A673 (cell line): ENCODE data around the gene SPAG16. TPM values are rescaled to one million over a fixed set of nuclear protein-coding genes. Genes with fewer than 3 reads are reported as not detected.

Source experiments
- BruUV-seq: library from RNA; stranded (reverse); fragments of 400-500 nt; replicated peaks from 2 replicates; lab custom pipeline; 2021; lab: Mats Ljungman, UMichigan
- CTCF ChIA-PET: fragments of 300-600 bp; sonication (Branson Sonifier 250); formaldehyde crosslinking; loops from one replicate; lab custom pipeline; 2022; ENCODE audit warnings: antibody characterized with exemption; lab: Charles Lee
- POLR2A ChIA-PET: fragments of 300-600 bp; sonication (Branson Sonifier 250); formaldehyde crosslinking; loops from one replicate; lab custom pipeline; 2022; ENCODE audit warnings: antibody characterized with exemption; ENCODE audit not compliant: low non-redundant PET; lab: Charles Lee
- DNase-seq: peaks from one replicate; pipeline ENCODE4 v3.0.0-alpha.2; 2015; ENCODE audit warnings: low spot score
- H3K27ac ChIP-seq: fragments of 200-600 bp; sonication (generic); 2 replicates; pipeline ENCODE4 v1.5.1; 2016; ENCODE audit warnings: mixed run types, low read depth, mild to moderate bottlenecking, mixed read lengths, antibody characterized with exemption, low read length; ENCODE audit not compliant: poor library complexity, severe bottlenecking
- H3K27me3 ChIP-seq: fragments of 200-600 bp; sonication (generic); replicated peaks from 2 replicates; pipeline ENCODE4 v1.6.1; 2017; ENCODE audit warnings: mixed run types, low read depth, mild to moderate bottlenecking, mixed read lengths, antibody characterized with exemption, low read length; ENCODE audit not compliant: insufficient read depth, poor library complexity
- H3K36me3 ChIP-seq: fragments of 200-600 bp; sonication (generic); 2 replicates; pipeline ENCODE4 v1.6.1; 2016; ENCODE audit warnings: mixed run types, mild to moderate bottlenecking, mixed read lengths, antibody characterized with exemption, low read length; ENCODE audit not compliant: insufficient read depth, poor library complexity, severe bottlenecking
- H3K4me1 ChIP-seq: fragments of 200-600 bp; sonication (generic); 2 replicates; pipeline ENCODE4 v1.6.1; 2017; ENCODE audit warnings: mixed run types, mild to moderate bottlenecking, mixed read lengths, antibody characterized with exemption, low read length; ENCODE audit not compliant: insufficient read depth, poor library complexity, severe bottlenecking
- H3K4me3 ChIP-seq: fragments of 200-600 bp; sonication (generic); 2 replicates; pipeline ENCODE4 v1.5.1; 2016; ENCODE audit warnings: low read depth, mixed run types, mild to moderate bottlenecking, mixed read lengths, low read length; ENCODE audit not compliant: poor library complexity, severe bottlenecking
- H3K9me3 ChIP-seq: fragments of 200-600 bp; sonication (generic); 2 replicates; pipeline ENCODE4 v1.6.1; 2016; ENCODE audit warnings: mixed run types, low read depth, mild to moderate bottlenecking, mixed read lengths, antibody characterized with exemption, low read length; ENCODE audit not compliant: poor library complexity, severe bottlenecking
- EZH2 ChIP-seq: fragments of 200-600 bp; sonication (generic); IDR thresholded peaks from 2 replicates; pipeline ENCODE4 v1.6.1; 2017; ENCODE audit warnings: borderline replicate concordance, low read depth, mild to moderate bottlenecking, mixed read lengths, antibody characterized with exemption, low read length; ENCODE audit not compliant: poor library complexity, severe bottlenecking
- intact Hi-C: fragments of 100-400 bp; cut with micrococcal nuclease; formaldehyde crosslinking; loops from one replicate; pipeline ENCODE4 v1.10.0; 2022; ENCODE audit not compliant: unreplicated experiment
- total RNA-seq: library from RNA; stranded (reverse); gene quantifications from 2 replicates; pipeline ENCODE4 v1.2.3, GENCODE V29; 2021
- TF ChIP-seq, protein P1 (sequence below): fragments of 300-800, 200-600 bp; sonication (generic); conservative IDR thresholded peaks from 2 replicates; pipeline ENCODE4 v1.5.1; 2017; ENCODE audit warnings: low read depth, mild to moderate bottlenecking, antibody characterized with exemption, low read length, moderate library complexity, mixed read lengths

The SPAG16 gene
- total RNA-seq, 1 experiment from 2014 or later, result 13.1 TPM

DNA sequence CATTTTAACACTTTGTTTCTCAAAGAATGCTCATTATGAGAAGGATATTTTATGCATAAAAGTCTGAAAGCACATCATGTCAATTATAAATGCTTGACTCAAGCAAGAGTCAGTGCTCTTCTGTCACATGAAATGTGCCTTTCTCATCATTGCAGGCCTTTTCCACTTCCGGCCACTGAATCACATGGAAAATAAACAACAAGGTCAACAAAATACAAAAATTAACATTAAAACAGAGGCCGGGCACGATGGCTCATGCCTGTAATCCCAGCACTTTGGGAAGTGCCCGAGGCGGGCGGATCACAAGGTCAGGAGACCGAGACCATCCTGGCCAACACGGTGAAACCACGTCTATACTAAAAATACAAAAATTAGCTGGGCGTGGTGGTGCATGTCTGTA is 480.6 kb downstream of the SPAG16 start:
- TF ChIP-seq EZH2, result no peak
- TF ChIP-seq, protein P1, sequence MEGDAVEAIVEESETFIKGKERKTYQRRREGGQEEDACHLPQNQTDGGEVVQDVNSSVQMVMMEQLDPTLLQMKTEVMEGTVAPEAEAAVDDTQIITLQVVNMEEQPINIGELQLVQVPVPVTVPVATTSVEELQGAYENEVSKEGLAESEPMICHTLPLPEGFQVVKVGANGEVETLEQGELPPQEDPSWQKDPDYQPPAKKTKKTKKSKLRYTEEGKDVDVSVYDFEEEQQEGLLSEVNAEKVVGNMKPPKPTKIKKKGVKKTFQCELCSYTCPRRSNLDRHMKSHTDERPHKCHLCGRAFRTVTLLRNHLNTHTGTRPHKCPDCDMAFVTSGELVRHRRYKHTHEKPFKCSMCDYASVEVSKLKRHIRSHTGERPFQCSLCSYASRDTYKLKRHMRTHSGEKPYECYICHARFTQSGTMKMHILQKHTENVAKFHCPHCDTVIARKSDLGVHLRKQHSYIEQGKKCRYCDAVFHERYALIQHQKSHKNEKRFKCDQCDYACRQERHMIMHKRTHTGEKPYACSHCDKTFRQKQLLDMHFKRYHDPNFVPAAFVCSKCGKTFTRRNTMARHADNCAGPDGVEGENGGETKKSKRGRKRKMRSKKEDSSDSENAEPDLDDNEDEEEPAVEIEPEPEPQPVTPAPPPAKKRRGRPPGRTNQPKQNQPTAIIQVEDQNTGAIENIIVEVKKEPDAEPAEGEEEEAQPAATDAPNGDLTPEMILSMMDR, result no peak
- POLR2A ChIA-PET, result no interaction called here
- H3K4me1 ChIP-seq, result no peaks in the 10 kb centered on the region
- intact Hi-C loops, result no loop called here
- H3K27ac ChIP-seq, result no peak overlapping the region
- H3K4me3 ChIP-seq, result no peak overlapping the region
- CTCF ChIA-PET, result no interaction called here
- no peaks in the 10 kb centered on the region for H3K27me3 ChIP-seq
- H3K36me3 ChIP-seq, result no peaks in the 10 kb centered on the region
- H3K9me3 ChIP-seq, result no peaks in the 10 kb centered on the region
- DNase-seq, result no peak
- BruUV-seq, result no TSS peak

DNA sequence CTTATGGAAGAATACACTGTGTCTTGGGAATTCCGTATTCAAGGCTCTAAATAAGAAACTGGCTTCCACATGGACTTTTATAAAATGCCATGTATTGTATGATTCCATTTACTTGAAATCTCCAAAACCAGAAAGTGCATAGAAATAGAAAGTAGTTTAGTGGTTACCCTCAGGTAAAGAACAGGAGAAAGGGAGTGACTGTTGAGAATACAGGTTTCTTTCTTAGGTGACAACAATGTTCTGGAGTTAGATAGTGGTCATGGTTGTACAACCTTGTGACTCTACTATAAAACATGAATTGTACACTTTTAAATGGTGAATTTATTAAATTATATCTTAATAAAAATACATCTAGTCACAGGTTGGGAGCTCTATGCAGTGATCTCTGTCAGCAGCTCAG is 481.8 kb downstream of the SPAG16 start:
- DNase-seq, result no peak
- Histone ChIP-seq H3K9me3 (no peaks in the 10 kb centered on the region), H3K4me1 (no peaks in the 10 kb centered on the region), H3K27ac (no peak overlapping the region), H3K4me3 (no peak overlapping the region), H3K27me3 (no peaks in the 10 kb centered on the region), H3K36me3 (no peaks in the 10 kb centered on the region)
- POLR2A ChIA-PET, result no interaction called here
- CTCF ChIA-PET, result no interaction called here
- no peak for TF ChIP-seq EZH2
- TF ChIP-seq, protein P1, result no peak
- intact Hi-C loops, result no loop called here
- no TSS peak for BruUV-seq

DNA sequence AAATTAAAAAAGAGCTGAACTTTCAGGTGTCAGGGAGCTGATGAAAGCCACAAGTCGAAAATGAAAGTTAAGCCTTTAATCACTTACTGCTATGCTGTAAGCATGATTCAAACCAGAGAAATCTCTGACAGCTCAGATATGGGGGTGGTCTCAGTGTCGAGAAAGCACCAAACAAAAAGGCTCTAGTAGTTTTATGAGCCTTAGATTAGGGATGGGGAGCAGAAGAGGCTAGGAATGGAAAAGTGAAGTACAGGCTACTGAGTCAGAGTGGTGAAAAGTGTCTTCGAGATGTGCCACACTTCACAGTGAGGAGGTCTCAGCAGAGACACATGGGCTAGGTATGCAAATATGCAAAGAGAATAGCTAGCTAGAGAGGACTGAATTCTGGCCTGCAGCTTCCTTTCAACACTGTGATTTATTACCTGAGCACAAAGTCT is 482.2 kb downstream of the SPAG16 start:
- intact Hi-C loops, result no loop called here
- POLR2A ChIA-PET, result no interaction called here
- no peak overlapping the region for H3K27ac ChIP-seq

More for the DNA sequence above, 482.2 kb downstream of the SPAG16 start:
- H3K4me1 ChIP-seq, result no peaks in the 10 kb centered on the region
- no TSS peak for BruUV-seq
- no peak for DNase-seq
- H3K36me3 ChIP-seq, result no peaks in the 10 kb centered on the region
- no peaks in the 10 kb centered on the region for H3K9me3 ChIP-seq
- TF ChIP-seq, protein P1, result no peak
- TF ChIP-seq EZH2, result no peak
- CTCF ChIA-PET, result no interaction called here
- H3K4me3 ChIP-seq, result no peak overlapping the region
- H3K27me3 ChIP-seq, result no peaks in the 10 kb centered on the region
